A673 (cell line): ENCODE data around the gene CCDC69. TPM values are rescaled to one million over a fixed set of nuclear protein-coding genes. Genes with fewer than 3 reads are reported as not detected.

Source experiments
- BruUV-seq: library from RNA; stranded (reverse); fragments of 400-500 nt; replicated peaks from 2 replicates; lab custom pipeline; 2021; lab: Mats Ljungman, UMichigan
- CTCF ChIA-PET: fragments of 300-600 bp; sonication (Branson Sonifier 250); formaldehyde crosslinking; loops from one replicate; lab custom pipeline; 2022; ENCODE audit warnings: antibody characterized with exemption; lab: Charles Lee
- POLR2A ChIA-PET: fragments of 300-600 bp; sonication (Branson Sonifier 250); formaldehyde crosslinking; loops from one replicate; lab custom pipeline; 2022; ENCODE audit warnings: antibody characterized with exemption; ENCODE audit not compliant: low non-redundant PET; lab: Charles Lee
- DNase-seq: peaks from one replicate; pipeline ENCODE4 v3.0.0-alpha.2; 2015; ENCODE audit warnings: low spot score
- H3K27ac ChIP-seq: fragments of 200-600 bp; sonication (generic); 2 replicates; pipeline ENCODE4 v1.5.1; 2016; ENCODE audit warnings: mixed run types, low read depth, mild to moderate bottlenecking, mixed read lengths, antibody characterized with exemption, low read length; ENCODE audit not compliant: poor library complexity, severe bottlenecking
- H3K27me3 ChIP-seq: fragments of 200-600 bp; sonication (generic); replicated peaks from 2 replicates; pipeline ENCODE4 v1.6.1; 2017; ENCODE audit warnings: mixed run types, low read depth, mild to moderate bottlenecking, mixed read lengths, antibody characterized with exemption, low read length; ENCODE audit not compliant: insufficient read depth, poor library complexity
- H3K36me3 ChIP-seq: fragments of 200-600 bp; sonication (generic); 2 replicates; pipeline ENCODE4 v1.6.1; 2016; ENCODE audit warnings: mixed run types, mild to moderate bottlenecking, mixed read lengths, antibody characterized with exemption, low read length; ENCODE audit not compliant: insufficient read depth, poor library complexity, severe bottlenecking
- H3K4me1 ChIP-seq: fragments of 200-600 bp; sonication (generic); 2 replicates; pipeline ENCODE4 v1.6.1; 2017; ENCODE audit warnings: mixed run types, mild to moderate bottlenecking, mixed read lengths, antibody characterized with exemption, low read length; ENCODE audit not compliant: insufficient read depth, poor library complexity, severe bottlenecking
- H3K4me3 ChIP-seq: fragments of 200-600 bp; sonication (generic); 2 replicates; pipeline ENCODE4 v1.5.1; 2016; ENCODE audit warnings: low read depth, mixed run types, mild to moderate bottlenecking, mixed read lengths, low read length; ENCODE audit not compliant: poor library complexity, severe bottlenecking
- H3K9me3 ChIP-seq: fragments of 200-600 bp; sonication (generic); 2 replicates; pipeline ENCODE4 v1.6.1; 2016; ENCODE audit warnings: mixed run types, low read depth, mild to moderate bottlenecking, mixed read lengths, antibody characterized with exemption, low read length; ENCODE audit not compliant: poor library complexity, severe bottlenecking
- CTCF ChIP-seq: fragments of 300-800, 200-600 bp; sonication (generic); conservative IDR thresholded peaks from 2 replicates; pipeline ENCODE4 v1.5.1; 2017; ENCODE audit warnings: low read depth, mild to moderate bottlenecking, antibody characterized with exemption, low read length, moderate library complexity, mixed read lengths
- EZH2 ChIP-seq: fragments of 200-600 bp; sonication (generic); IDR thresholded peaks from 2 replicates; pipeline ENCODE4 v1.6.1; 2017; ENCODE audit warnings: borderline replicate concordance, low read depth, mild to moderate bottlenecking, mixed read lengths, antibody characterized with exemption, low read length; ENCODE audit not compliant: poor library complexity, severe bottlenecking
- intact Hi-C: fragments of 100-400 bp; cut with micrococcal nuclease; formaldehyde crosslinking; loops from one replicate; pipeline ENCODE4 v1.10.0; 2022; ENCODE audit not compliant: unreplicated experiment
- total RNA-seq: library from RNA; stranded (reverse); gene quantifications from 2 replicates; pipeline ENCODE4 v1.2.3, GENCODE V29; 2021

CCDC69 gene
- total RNA-seq, 1 experiment from 2014 or later: not detected

GRCh38 chr5:151156507-151157420 lies 67.1 kb downstream of the CCDC69 start:
- DNase-seq: peak; percentile 31
- POLR2A ChIA-PET: interaction anchor here (0.6 kb wide), 1 partner anchor 399 kb away, joined by 3 read pairs; no protein-coding TSS in a partner anchor
- no peaks in the 10 kb centered on the region for H3K27me3 ChIP-seq
- H3K9me3 ChIP-seq: no peaks in the 10 kb centered on the region
- H3K4me3 ChIP-seq: peak overlapping the region; percentile 67
- peak overlapping the region; percentile 74 for H3K27ac ChIP-seq
- CTCF ChIA-PET: interaction anchor here (1.0 kb wide), 1 partner anchor 31 kb away, joined by 4 read pairs; no protein-coding TSS in a partner anchor
- H3K4me1 ChIP-seq: peaks cover 35% of the 10 kb centered on the region
- TSS peak; percentile 48 for BruUV-seq
- H3K36me3 ChIP-seq: no peaks in the 10 kb centered on the region
- TF ChIP-seq EZH2: no peak
- no peak for TF ChIP-seq CTCF
- intact Hi-C loops: loop anchor here (10.0 kb wide), 1 partner anchor 592 kb away; no protein-coding TSS in a partner anchor

- intact Hi-C loops: loop anchor here (10.0 kb wide), 1 partner anchor 591 kb away; no protein-coding TSS in a partner anchor
- BruUV-seq: no TSS peak
- ChIA-PET CTCF (no interaction called here), POLR2A (no interaction called here)
- H3K4me3 ChIP-seq: peak overlapping the region; percentile 67
- no peaks in the 10 kb centered on the region for H3K27me3 ChIP-seq
- no peaks in the 10 kb centered on the region for H3K9me3 ChIP-seq
- TF ChIP-seq CTCF (no peak), EZH2 (no peak)
- H3K27ac ChIP-seq: peak overlapping the region; percentile 74
- H3K36me3 ChIP-seq: no peaks in the 10 kb centered on the region
- peak; percentile 34 for DNase-seq
- H3K4me1 ChIP-seq: peaks cover 43% of the 10 kb centered on the region
Measured at GRCh38 chr5:151155775-151156506, 68.0 kb downstream of the CCDC69 start.
